K562 (cell line): ENCODE measurements around the gene TPX2. TPM values are rescaled to one million over a fixed set of nuclear protein-coding genes. Genes with fewer than 3 reads are reported as not detected.

Experiments used
- ATAC-seq: fragments of 200-7000 bp; cut with Tn5 transposase; 3 replicates; pipeline ENCODE4 v1.9.1; 2020; ENCODE audit warnings: moderate library complexity
- BruUV-seq: library from RNA; stranded (reverse); fragments of 400-500 nt; replicated peaks from 2 replicates; lab custom pipeline; 2021; lab: Mats Ljungman, UMichigan
- CTCF ChIA-PET: fragments of 300-600 bp; formaldehyde crosslinking; extraction: SDS; loops from one replicate; lab custom pipeline; 2021; ENCODE audit warnings: low intra/inter-chr PET ratio; lab: Yijun Ruan, JAX
- POLR2A ChIA-PET: fragments of 300-600, 350-650 bp; sonication (Branson Sonifier 250); formaldehyde crosslinking; extraction: SDS; loops from one replicate; lab custom pipeline; 2021; ENCODE audit warnings: antibody characterized with exemption, inconsistent platforms; lab: Yijun Ruan, JAX
- DNase-seq, 4 experiments: peaks; one replicate each; pipeline versions ENCODE4 v3.0.0 to v3.0.0-alpha.2; 2011 to 2018; ENCODE audit warnings: low spot score in 3 of 4, mixed read lengths in 3 of 4; ENCODE audit errors: extremely low read depth in 1 of 4
- FAIRE-seq: peaks from 2 replicates; lab custom pipeline; 2011; peaks lifted over from hg19 to GRCh38; lab: Jason Lieb, UNC
- H2AFZ ChIP-seq: 2 replicates; pipeline ENCODE4 v1.6.0; 2011; ENCODE audit warnings: low read depth, low read length, control low read depth, inconsistent platforms
- H3K27ac ChIP-seq: fragments of 200-600 bp; 3 replicates; pipeline ENCODE4 v1.8.0; 2011; ENCODE audit warnings: low read depth, mild to moderate bottlenecking, control low read depth, inconsistent platforms, low read length, moderate library complexity, mixed read lengths; ENCODE audit errors: extremely low read depth
- H3K27me3 ChIP-seq, 2 experiments: fragments of 300-600 bp in 1 of 2; 2 replicates in 1 of 2; 3 replicates in 1 of 2; pipeline versions ENCODE4 v1.6.0 to v1.8.0; 2011; ENCODE audit warnings: inconsistent platforms in 2 of 2, low read length in 2 of 2, mild to moderate bottlenecking in 1 of 2, mixed read lengths in 1 of 2, moderate library complexity in 1 of 2; ENCODE audit not compliant: control insufficient read depth in 2 of 2, insufficient read depth in 2 of 2
- H3K36me3 ChIP-seq: fragments of 300-600 bp; 3 replicates; pipeline ENCODE4 v1.8.0; 2011; ENCODE audit warnings: mild to moderate bottlenecking, low read length, inconsistent platforms; ENCODE audit not compliant: control insufficient read depth, insufficient read depth
- H3K4me1 ChIP-seq, 2 experiments: fragments of 200-600 bp in 1 of 2; replicated peaks in 1 of 2; 2 replicates in 1 of 2; 3 replicates in 1 of 2; pipeline versions ENCODE4 v1.5.1 to v1.8.0; 2011; ENCODE audit warnings: inconsistent platforms in 2 of 2, low read length in 2 of 2, mild to moderate bottlenecking in 1 of 2, mixed read lengths in 1 of 2, moderate library complexity in 1 of 2; ENCODE audit not compliant: control insufficient read depth in 2 of 2, insufficient read depth in 2 of 2
- H3K4me2 ChIP-seq: 2 replicates; pipeline ENCODE4 v1.6.1; 2011; ENCODE audit warnings: low read length, control low read depth, inconsistent platforms, mixed read lengths; ENCODE audit not compliant: insufficient read depth
- H3K4me3 ChIP-seq: fragments of 200-600 bp; sonication (generic), shearing (Covaris generic); 2 replicates; pipeline ENCODE4 v1.5.1; 2016; ENCODE audit warnings: control low read depth, inconsistent platforms
- H3K79me2 ChIP-seq: fragments of 200-600 bp; 3 replicates; pipeline ENCODE4 v1.8.0; 2011; ENCODE audit warnings: low read length, inconsistent platforms; ENCODE audit not compliant: control insufficient read depth, insufficient read depth
- H3K9ac ChIP-seq, 2 experiments: 2 replicates each; pipeline versions ENCODE4 v1.6.0 to v1.6.1; 2011; ENCODE audit warnings: low read depth in 2 of 2, low read length in 2 of 2, control low read depth in 1 of 2, inconsistent platforms in 1 of 2, mild to moderate bottlenecking in 1 of 2, mixed read lengths in 1 of 2; ENCODE audit not compliant: insufficient read depth in 1 of 2
- H3K9me1 ChIP-seq: one replicate; pipeline ENCODE4 v1.6.0; 2011; ENCODE audit warnings: inconsistent platforms, mild to moderate bottlenecking, low read length, moderate library complexity; ENCODE audit not compliant: control insufficient read depth, insufficient read depth
- H3K9me3 ChIP-seq: replicated peaks from 2 replicates; pipeline ENCODE4 v1.5.1; 2011; ENCODE audit warnings: low read depth, low read length, inconsistent platforms; ENCODE audit not compliant: control insufficient read depth, insufficient read depth
- H4K20me1 ChIP-seq: replicated peaks from 2 replicates; pipeline ENCODE4 v1.6.1; 2011; ENCODE audit warnings: low read length, inconsistent platforms, mixed read lengths; ENCODE audit not compliant: control insufficient read depth, insufficient read depth
- FOS ChIP-seq: IDR thresholded peaks from 3 replicates; pipeline ENCODE4 v1.6.1; 2011; ENCODE audit not compliant: insufficient read length; ENCODE audit errors: extremely low read depth
- HCFC1 ChIP-seq: IDR thresholded peaks from 2 replicates; pipeline ENCODE4 v1.6.1; 2012; ENCODE audit warnings: low read depth, low read length, improper control_type of control experiment
- KDM5B ChIP-seq: fragments of 200-600 bp; sonication (generic); IDR thresholded peaks from 2 replicates; pipeline ENCODE4 v1.6.1; 2012; ENCODE audit warnings: low read depth, mild to moderate bottlenecking, moderate library complexity, low read length, control low read depth, inconsistent platforms; ENCODE audit not compliant: insufficient replicate concordance
- MCM5 ChIP-seq: fragments of 450-650 bp; IDR thresholded peaks from 2 replicates; pipeline ENCODE4 v1.6.1; 2016; ENCODE audit warnings: low read depth
- WGBS: fragments of 100-300 bp; shearing (Covaris generic); methylation state at CpG from one replicate; pipeline ENCODE4 v1.1.6; 2016; ENCODE audit warnings: low coverage, mixed read lengths; ENCODE audit not compliant: insufficient coverage; ENCODE audit errors: missing lambda C conversion rate; 5-methylcytosine and 5-hydroxymethylcytosine counted together
- in situ Hi-C: fragments of 300-500 bp; cut with MboI; formaldehyde crosslinking; loops from 4 replicates; pipeline ENCODE4 v1.15.0; 2018; ENCODE audit warnings: inconsistent platforms, mixed read lengths
- intact Hi-C: fragments of 100-400 bp; cut with micrococcal nuclease; formaldehyde crosslinking; loops from 2 replicates; pipeline ENCODE4 v1.14.2; 2022
- polyA plus RNA-seq, 8 experiments: library from polyadenylated mRNA; depleted of rRNA in 4 of 8; stranded (reverse) in 5 of 8; unstranded in 3 of 8; fragments of >200 nt; fragmentation: Nextera tagmentation in 2 of 8; fragmentation: Illumina TruSeq in 1 of 8; extraction: Ambion mirVana in 2 of 8; extraction: Trizol in 1 of 8; gene quantifications; 2 replicates each; pipeline versions ENCODE4 v1.2.1 to v1.2.3, GENCODE V29; 2011 to 2014; ENCODE audit warnings: inconsistent platforms in 1 of 8, missing spikeins in 1 of 8
- total RNA-seq, 7 experiments: library from RNA; depleted of rRNA in 6 of 7; stranded (reverse); fragments of >200 nt in 6 of 7; fragmentation: Illumina TruSeq in 2 of 7; extraction: Trizol in 2 of 7; gene quantifications; 2 replicates each; pipeline versions ENCODE4 v1.2.1 to v1.2.3, GENCODE V29; 2011 to 2021; ENCODE audit warnings: low replicate concordance in 1 of 7
- TF ChIP-seq, protein P1 (sequence below): sonication (generic); formaldehyde crosslinking; IDR thresholded peaks from 2 replicates; pipeline ENCODE4 v1.8.0; 2022; ENCODE audit warnings: mild to moderate bottlenecking, missing genetic modification reagents
- TF ChIP-seq, protein P2 (sequence below): IDR thresholded peaks from 2 replicates; pipeline ENCODE4 v1.6.1; 2014; ENCODE audit warnings: antibody characterized with exemption
- TF ChIP-seq, protein P3 (sequence below), 2 experiments: fragments of 450-650 bp in 1 of 2; sonication (generic) in 1 of 2; formaldehyde crosslinking in 1 of 2; IDR thresholded peaks; 2 replicates each; pipeline versions ENCODE4 v1.7.1 to v1.9.0; 2016 to 2022; ENCODE audit warnings: inconsistent platforms in 1 of 2, mild to moderate bottlenecking in 1 of 2, missing genetic modification reagents in 1 of 2

The TPX2 gene
- total and polyA plus RNA-seq, 9 of the 15 experiments (the other 6 are each of a cell fraction or from before 2014, with no cell fraction given): 48.0 to 241 (median 133) TPM

GRCh38 chr20:31758521-31758920 lies 19.4 kb downstream of the TPX2 start:
- H3K36me3 ChIP-seq: peaks cover 77% of the 10 kb centered on the region
- in situ Hi-C loops (no loop called here), intact Hi-C loops (no loop called here)
- ATAC-seq (no peak), DNase-seq (no peak), FAIRE-seq (no peak)
- no TSS peak for BruUV-seq
- 75% methylated on average over 4 of the region's 4 CpGs for WGBS
- no peak overlapping the region for H3K27ac ChIP-seq
- no peak overlapping the region for H3K4me3 ChIP-seq
- H2AFZ ChIP-seq: no peak overlapping the region
- 0 out of 2 replicates have a peak, but pooled peaks cover 6% of the 10 kb centered on the region for H4K20me1 ChIP-seq
- ChIA-PET CTCF (no interaction called here), POLR2A (interaction anchor here (0.7 to 1.5 kb wide), 3 partner anchors 11 to 98 kb away, joined by 3 to 4 read pairs (median 4); no protein-coding TSS in a partner anchor)
- no peak overlapping the region for H3K4me2 ChIP-seq
- H3K9me1 ChIP-seq: no peaks in the 10 kb centered on the region
- no peaks in the 10 kb centered on the region for H3K9me3 ChIP-seq
- H3K27me3 ChIP-seq: no peaks in the 10 kb centered on the region
- H3K4me1 ChIP-seq: no peaks in the 10 kb centered on the region
- H3K79me2 ChIP-seq: peaks cover 84% of the 10 kb centered on the region
- no peak overlapping the region for H3K9ac ChIP-seq
- TF ChIP-seq KDM5B (no peak), MCM5 (no peak), HCFC1 (no peak), FOS (no peak)
- TF ChIP-seq, protein P1, sequence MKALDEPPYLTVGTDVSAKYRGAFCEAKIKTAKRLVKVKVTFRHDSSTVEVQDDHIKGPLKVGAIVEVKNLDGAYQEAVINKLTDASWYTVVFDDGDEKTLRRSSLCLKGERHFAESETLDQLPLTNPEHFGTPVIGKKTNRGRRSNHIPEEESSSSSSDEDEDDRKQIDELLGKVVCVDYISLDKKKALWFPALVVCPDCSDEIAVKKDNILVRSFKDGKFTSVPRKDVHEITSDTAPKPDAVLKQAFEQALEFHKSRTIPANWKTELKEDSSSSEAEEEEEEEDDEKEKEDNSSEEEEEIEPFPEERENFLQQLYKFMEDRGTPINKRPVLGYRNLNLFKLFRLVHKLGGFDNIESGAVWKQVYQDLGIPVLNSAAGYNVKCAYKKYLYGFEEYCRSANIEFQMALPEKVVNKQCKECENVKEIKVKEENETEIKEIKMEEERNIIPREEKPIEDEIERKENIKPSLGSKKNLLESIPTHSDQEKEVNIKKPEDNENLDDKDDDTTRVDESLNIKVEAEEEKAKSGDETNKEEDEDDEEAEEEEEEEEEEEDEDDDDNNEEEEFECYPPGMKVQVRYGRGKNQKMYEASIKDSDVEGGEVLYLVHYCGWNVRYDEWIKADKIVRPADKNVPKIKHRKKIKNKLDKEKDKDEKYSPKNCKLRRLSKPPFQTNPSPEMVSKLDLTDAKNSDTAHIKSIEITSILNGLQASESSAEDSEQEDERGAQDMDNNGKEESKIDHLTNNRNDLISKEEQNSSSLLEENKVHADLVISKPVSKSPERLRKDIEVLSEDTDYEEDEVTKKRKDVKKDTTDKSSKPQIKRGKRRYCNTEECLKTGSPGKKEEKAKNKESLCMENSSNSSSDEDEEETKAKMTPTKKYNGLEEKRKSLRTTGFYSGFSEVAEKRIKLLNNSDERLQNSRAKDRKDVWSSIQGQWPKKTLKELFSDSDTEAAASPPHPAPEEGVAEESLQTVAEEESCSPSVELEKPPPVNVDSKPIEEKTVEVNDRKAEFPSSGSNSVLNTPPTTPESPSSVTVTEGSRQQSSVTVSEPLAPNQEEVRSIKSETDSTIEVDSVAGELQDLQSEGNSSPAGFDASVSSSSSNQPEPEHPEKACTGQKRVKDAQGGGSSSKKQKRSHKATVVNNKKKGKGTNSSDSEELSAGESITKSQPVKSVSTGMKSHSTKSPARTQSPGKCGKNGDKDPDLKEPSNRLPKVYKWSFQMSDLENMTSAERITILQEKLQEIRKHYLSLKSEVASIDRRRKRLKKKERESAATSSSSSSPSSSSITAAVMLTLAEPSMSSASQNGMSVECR (CRISPR knock-in tag): no peak
- TF ChIP-seq, protein P2, sequence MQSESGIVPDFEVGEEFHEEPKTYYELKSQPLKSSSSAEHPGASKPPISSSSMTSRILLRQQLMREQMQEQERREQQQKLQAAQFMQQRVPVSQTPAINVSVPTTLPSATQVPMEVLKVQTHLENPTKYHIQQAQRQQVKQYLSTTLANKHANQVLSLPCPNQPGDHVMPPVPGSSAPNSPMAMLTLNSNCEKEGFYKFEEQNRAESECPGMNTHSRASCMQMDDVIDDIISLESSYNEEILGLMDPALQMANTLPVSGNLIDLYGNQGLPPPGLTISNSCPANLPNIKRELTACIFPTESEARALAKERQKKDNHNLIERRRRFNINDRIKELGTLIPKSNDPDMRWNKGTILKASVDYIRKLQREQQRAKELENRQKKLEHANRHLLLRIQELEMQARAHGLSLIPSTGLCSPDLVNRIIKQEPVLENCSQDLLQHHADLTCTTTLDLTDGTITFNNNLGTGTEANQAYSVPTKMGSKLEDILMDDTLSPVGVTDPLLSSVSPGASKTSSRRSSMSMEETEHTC: no peak
- TF ChIP-seq, protein P3, sequence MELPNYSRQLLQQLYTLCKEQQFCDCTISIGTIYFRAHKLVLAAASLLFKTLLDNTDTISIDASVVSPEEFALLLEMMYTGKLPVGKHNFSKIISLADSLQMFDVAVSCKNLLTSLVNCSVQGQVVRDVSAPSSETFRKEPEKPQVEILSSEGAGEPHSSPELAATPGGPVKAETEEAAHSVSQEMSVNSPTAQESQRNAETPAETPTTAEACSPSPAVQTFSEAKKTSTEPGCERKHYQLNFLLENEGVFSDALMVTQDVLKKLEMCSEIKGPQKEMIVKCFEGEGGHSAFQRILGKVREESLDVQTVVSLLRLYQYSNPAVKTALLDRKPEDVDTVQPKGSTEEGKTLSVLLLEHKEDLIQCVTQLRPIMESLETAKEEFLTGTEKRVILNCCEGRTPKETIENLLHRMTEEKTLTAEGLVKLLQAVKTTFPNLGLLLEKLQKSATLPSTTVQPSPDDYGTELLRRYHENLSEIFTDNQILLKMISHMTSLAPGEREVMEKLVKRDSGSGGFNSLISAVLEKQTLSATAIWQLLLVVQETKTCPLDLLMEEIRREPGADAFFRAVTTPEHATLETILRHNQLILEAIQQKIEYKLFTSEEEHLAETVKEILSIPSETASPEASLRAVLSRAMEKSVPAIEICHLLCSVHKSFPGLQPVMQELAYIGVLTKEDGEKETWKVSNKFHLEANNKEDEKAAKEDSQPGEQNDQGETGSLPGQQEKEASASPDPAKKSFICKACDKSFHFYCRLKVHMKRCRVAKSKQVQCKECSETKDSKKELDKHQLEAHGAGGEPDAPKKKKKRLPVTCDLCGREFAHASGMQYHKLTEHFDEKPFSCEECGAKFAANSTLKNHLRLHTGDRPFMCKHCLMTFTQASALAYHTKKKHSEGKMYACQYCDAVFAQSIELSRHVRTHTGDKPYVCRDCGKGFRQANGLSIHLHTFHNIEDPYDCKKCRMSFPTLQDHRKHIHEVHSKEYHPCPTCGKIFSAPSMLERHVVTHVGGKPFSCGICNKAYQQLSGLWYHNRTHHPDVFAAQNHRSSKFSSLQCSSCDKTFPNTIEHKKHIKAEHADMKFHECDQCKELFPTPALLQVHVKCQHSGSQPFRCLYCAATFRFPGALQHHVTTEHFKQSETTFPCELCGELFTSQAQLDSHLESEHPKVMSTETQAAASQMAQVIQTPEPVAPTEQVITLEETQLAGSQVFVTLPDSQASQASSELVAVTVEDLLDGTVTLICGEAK (IDR thresholded peaks at IDR 0.05): no peak
- TF ChIP-seq, protein P3 (CRISPR knock-in tag; IDR thresholded peaks at IDR 0.05): no peak
